HepG2 (cell line): Measurements from ENCODE around the gene PNLDC1. TPM values are rescaled to one million over a fixed set of nuclear protein-coding genes. Genes with fewer than 3 reads are reported as not detected.

ENCODE experiments used
- CEBPB ChIP-seq: IDR thresholded peaks from 2 replicates; pipeline ENCODE4 v1.6.1; 2011; ENCODE audit warnings: low read depth, low read length, improper control_type of control experiment, borderline replicate concordance
- EZH2 ChIP-seq: conservative IDR thresholded peaks from 2 replicates; pipeline ENCODE4 v1.6.1; 2012; ENCODE audit warnings: mild to moderate bottlenecking, low read depth, low read length, moderate library complexity
- FOXJ3 ChIP-seq: sonication (generic); formaldehyde crosslinking; IDR thresholded peaks from 2 replicates; pipeline ENCODE4 v1.4.0; 2020; ENCODE audit warnings: missing genetic modification reagents, mild to moderate bottlenecking, borderline replicate concordance
- GABPB1 ChIP-seq: IDR thresholded peaks from 2 replicates; pipeline ENCODE4 v1.6.1; 2016; ENCODE audit warnings: mild to moderate bottlenecking, missing genetic modification reagents, moderate library complexity, missing compliant biosample characterization
- HES4 ChIP-seq: sonication (generic); formaldehyde crosslinking; IDR thresholded peaks from 2 replicates; pipeline ENCODE4 v1.9.0; 2021; ENCODE audit warnings: mild to moderate bottlenecking, missing genetic modification reagents, borderline replicate concordance
- HNRNPUL1 ChIP-seq: fragments of 200-400 bp; formaldehyde crosslinking; IDR thresholded peaks from 2 replicates; pipeline ENCODE4 v1.6.1; 2017; ENCODE audit warnings: low read depth, mild to moderate bottlenecking, low read length, moderate library complexity
- HOXA9 ChIP-seq: sonication (generic); formaldehyde crosslinking; IDR thresholded peaks from 2 replicates; pipeline ENCODE4 v1.8.1; 2022; ENCODE audit warnings: missing genetic modification reagents, mild to moderate bottlenecking, moderate library complexity, borderline replicate concordance
- MAZ ChIP-seq, 2 experiments: sonication (generic) in 1 of 2; formaldehyde crosslinking in 1 of 2; IDR thresholded peaks; 2 replicates each; pipeline versions ENCODE4 v1.5.0 to v1.6.1; 2012 to 2020; ENCODE audit warnings: low read depth in 2 of 2, mild to moderate bottlenecking in 2 of 2, borderline replicate concordance in 1 of 2, improper control_type of control experiment in 1 of 2, low read length in 1 of 2, missing genetic modification reagents in 1 of 2, moderate library complexity in 1 of 2
- MNT ChIP-seq: fragments of 450-650 bp; IDR thresholded peaks from 2 replicates; pipeline ENCODE4 v1.6.1; 2016
- PHF21A ChIP-seq: sonication (generic); formaldehyde crosslinking; IDR thresholded peaks from 2 replicates; pipeline ENCODE4 v1.5.0; 2020; ENCODE audit warnings: mild to moderate bottlenecking, missing genetic modification reagents
- PLRG1 ChIP-seq: fragments of 450-650 bp; conservative IDR thresholded peaks from 2 replicates; pipeline ENCODE4 v1.6.1; 2016
- POGZ ChIP-seq: sonication (generic); formaldehyde crosslinking; IDR thresholded peaks from 2 replicates; pipeline ENCODE4 v1.4.0; 2020; ENCODE audit warnings: mild to moderate bottlenecking, missing genetic modification reagents
- RFXANK ChIP-seq: IDR thresholded peaks from 2 replicates; pipeline ENCODE4 v1.6.1; 2016
- XRCC5 ChIP-seq: fragments of 200-400 bp; formaldehyde crosslinking; optimal IDR thresholded peaks from 2 replicates; pipeline ENCODE3; 2017; ENCODE audit warnings: mild to moderate bottlenecking, low read length
- YY1 ChIP-seq: IDR thresholded peaks from 2 replicates; pipeline ENCODE4 v1.6.1; 2011; ENCODE audit warnings: low read length, low read depth, moderate library complexity, mild to moderate bottlenecking; ENCODE audit not compliant: insufficient read depth, insufficient replicate concordance
- ZNF232 ChIP-seq: sonication (generic); formaldehyde crosslinking; IDR thresholded peaks from 2 replicates; pipeline ENCODE4 v1.4.0; 2020; ENCODE audit warnings: missing genetic modification reagents, borderline replicate concordance
- ZNF282 ChIP-seq: fragments of 450-650 bp; IDR thresholded peaks from 2 replicates; pipeline ENCODE4 v1.6.1; 2018; ENCODE audit not compliant: partially characterized antibody
- ZNF460 ChIP-seq: sonication (generic); formaldehyde crosslinking; IDR thresholded peaks from 2 replicates; pipeline ENCODE4 v1.5.1; 2020; ENCODE audit warnings: missing genetic modification reagents, mild to moderate bottlenecking, borderline replicate concordance
- ZNF547 ChIP-seq: sonication (generic); formaldehyde crosslinking; IDR thresholded peaks from 2 replicates; pipeline ENCODE4 v1.5.1; 2020; ENCODE audit warnings: mild to moderate bottlenecking, missing genetic modification reagents
- ZNF703 ChIP-seq: sonication (generic); formaldehyde crosslinking; IDR thresholded peaks from 2 replicates; pipeline ENCODE4 v1.5.1; 2020; ENCODE audit warnings: missing genetic modification reagents, mild to moderate bottlenecking, moderate library complexity, borderline replicate concordance
- ZNF747 ChIP-seq: sonication (generic); formaldehyde crosslinking; IDR thresholded peaks from 2 replicates; pipeline ENCODE4 v1.8.1; 2023; ENCODE audit warnings: missing genetic modification reagents, mild to moderate bottlenecking, borderline replicate concordance
- polyA plus RNA-seq, 8 experiments: library from polyadenylated mRNA; depleted of rRNA in 3 of 8; stranded (reverse) in 7 of 8; unstranded in 1 of 8; fragments of >200 nt; fragmentation: Illumina TruSeq in 4 of 8; extraction: Trizol in 4 of 8; gene quantifications; 2 replicates each; pipeline versions ENCODE4 v1.2.1 to v1.2.3, GENCODE V29; 2011 to 2016; ENCODE audit warnings: low read depth in 4 of 8, missing spikeins in 1 of 8, mixed read lengths in 1 of 8; ENCODE audit not compliant: insufficient read depth in 1 of 8
- total RNA-seq, 5 experiments: library from RNA; depleted of rRNA; stranded (reverse); fragments of >200 nt; fragmentation: Illumina TruSeq; extraction: Trizol; gene quantifications; 2 replicates each; pipeline ENCODE4 v1.2.3, GENCODE V29; 2016; ENCODE audit warnings: low read depth in 1 of 5
- TF ChIP-seq, protein P1 (sequence below): sonication (generic); formaldehyde crosslinking; IDR thresholded peaks from 2 replicates; pipeline ENCODE4 v1.9.0; 2022; ENCODE audit warnings: low read depth, missing genetic modification reagents
- TF ChIP-seq, protein P2 (sequence below): sonication (generic); formaldehyde crosslinking; IDR thresholded peaks from 2 replicates; pipeline ENCODE4 v1.5.1; 2020; ENCODE audit warnings: mild to moderate bottlenecking, missing genetic modification reagents, moderate library complexity

The PNLDC1 gene
- total and polyA plus RNA-seq, 2 of the 13 experiments (the other 11 are each of a cell fraction or from before 2014, with no cell fraction given), result not detected

GRCh38 chr6:159762681-159763293, 37.3 kb upstream of the PNLDC1 start (continued):
- TF ChIP-seq, protein P1, sequence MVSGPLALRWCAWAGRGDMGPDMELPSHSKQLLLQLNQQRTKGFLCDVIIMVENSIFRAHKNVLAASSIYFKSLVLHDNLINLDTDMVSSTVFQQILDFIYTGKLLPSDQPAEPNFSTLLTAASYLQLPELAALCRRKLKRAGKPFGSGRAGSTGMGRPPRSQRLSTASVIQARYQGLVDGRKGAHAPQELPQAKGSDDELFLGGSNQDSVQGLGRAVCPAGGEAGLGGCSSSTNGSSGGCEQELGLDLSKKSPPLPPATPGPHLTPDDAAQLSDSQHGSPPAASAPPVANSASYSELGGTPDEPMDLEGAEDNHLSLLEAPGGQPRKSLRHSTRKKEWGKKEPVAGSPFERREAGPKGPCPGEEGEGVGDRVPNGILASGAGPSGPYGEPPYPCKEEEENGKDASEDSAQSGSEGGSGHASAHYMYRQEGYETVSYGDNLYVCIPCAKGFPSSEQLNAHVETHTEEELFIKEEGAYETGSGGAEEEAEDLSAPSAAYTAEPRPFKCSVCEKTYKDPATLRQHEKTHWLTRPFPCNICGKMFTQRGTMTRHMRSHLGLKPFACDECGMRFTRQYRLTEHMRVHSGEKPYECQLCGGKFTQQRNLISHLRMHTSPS, result peak; percentile 90
- no peak for TF ChIP-seq ZNF282
- 0 out of 2 replicates have a peak, but pooled peaks have one; percentile 2 for TF ChIP-seq ZNF747 (CRISPR knock-in tag)
- TF ChIP-seq ZNF547 (CRISPR knock-in tag), result no peak; the same call in 1 of the 2 replicates
- TF ChIP-seq ZNF460 (CRISPR knock-in tag), result peak; percentile 24; the same call in 1 of the 2 replicates
- no peak for TF ChIP-seq CEBPB
- TF ChIP-seq YY1, result no peak
- TF ChIP-seq RFXANK (CRISPR knock-in tag), result no peak
- TF ChIP-seq HNRNPUL1, result no peak
- TF ChIP-seq HOXA9 (CRISPR knock-in tag), result no peak
- TF ChIP-seq POGZ (CRISPR knock-in tag), result peak; percentile 16
- no peak for TF ChIP-seq EZH2
- TF ChIP-seq GABPB1 (CRISPR knock-in tag), result no peak
- no peak for TF ChIP-seq PLRG1
- TF ChIP-seq MNT, result 0 out of 2 replicates have a peak, but pooled peaks have one; percentile 4
- peak; percentile 76; the same call in 1 of the 2 replicates for TF ChIP-seq ZNF703
- TF ChIP-seq, protein P2, sequence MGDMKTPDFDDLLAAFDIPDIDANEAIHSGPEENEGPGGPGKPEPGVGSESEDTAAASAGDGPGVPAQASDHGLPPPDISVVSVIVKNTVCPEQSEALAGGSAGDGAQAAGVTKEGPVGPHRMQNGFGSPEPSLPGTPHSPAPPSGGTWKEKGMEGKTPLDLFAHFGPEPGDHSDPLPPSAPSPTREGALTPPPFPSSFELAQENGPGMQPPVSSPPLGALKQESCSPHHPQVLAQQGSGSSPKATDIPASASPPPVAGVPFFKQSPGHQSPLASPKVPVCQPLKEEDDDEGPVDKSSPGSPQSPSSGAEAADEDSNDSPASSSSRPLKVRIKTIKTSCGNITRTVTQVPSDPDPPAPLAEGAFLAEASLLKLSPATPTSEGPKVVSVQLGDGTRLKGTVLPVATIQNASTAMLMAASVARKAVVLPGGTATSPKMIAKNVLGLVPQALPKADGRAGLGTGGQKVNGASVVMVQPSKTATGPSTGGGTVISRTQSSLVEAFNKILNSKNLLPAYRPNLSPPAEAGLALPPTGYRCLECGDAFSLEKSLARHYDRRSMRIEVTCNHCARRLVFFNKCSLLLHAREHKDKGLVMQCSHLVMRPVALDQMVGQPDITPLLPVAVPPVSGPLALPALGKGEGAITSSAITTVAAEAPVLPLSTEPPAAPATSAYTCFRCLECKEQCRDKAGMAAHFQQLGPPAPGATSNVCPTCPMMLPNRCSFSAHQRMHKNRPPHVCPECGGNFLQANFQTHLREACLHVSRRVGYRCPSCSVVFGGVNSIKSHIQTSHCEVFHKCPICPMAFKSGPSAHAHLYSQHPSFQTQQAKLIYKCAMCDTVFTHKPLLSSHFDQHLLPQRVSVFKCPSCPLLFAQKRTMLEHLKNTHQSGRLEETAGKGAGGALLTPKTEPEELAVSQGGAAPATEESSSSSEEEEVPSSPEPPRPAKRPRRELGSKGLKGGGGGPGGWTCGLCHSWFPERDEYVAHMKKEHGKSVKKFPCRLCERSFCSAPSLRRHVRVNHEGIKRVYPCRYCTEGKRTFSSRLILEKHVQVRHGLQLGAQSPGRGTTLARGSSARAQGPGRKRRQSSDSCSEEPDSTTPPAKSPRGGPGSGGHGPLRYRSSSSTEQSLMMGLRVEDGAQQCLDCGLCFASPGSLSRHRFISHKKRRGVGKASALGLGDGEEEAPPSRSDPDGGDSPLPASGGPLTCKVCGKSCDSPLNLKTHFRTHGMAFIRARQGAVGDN (CRISPR knock-in tag), result no peak; the same call in none of the 2 replicates
- no peak for TF ChIP-seq MAZ (IDR thresholded peaks at IDR 0.05; ENCODE audit: borderline replicate concordance, low read depth, low read length)
- TF ChIP-seq MAZ (CRISPR knock-in tag; IDR thresholded peaks at IDR 0.05; ENCODE audit: low read depth), result no peak; the same call in 1 of the 2 replicates
- TF ChIP-seq FOXJ3 (CRISPR knock-in tag), result 0 out of 2 replicates have a peak, but pooled peaks have one; percentile 10
- no peak for TF ChIP-seq XRCC5
- TF ChIP-seq ZNF232 (CRISPR knock-in tag), result no peak; the same call in 1 of the 2 replicates
- TF ChIP-seq HES4 (CRISPR knock-in tag), result peak; percentile 95
- peak; percentile 72; the same call in 1 of the 2 replicates for TF ChIP-seq PHF21A (CRISPR knock-in tag)
